Measurements from ENCODE around the gene SYCP2L.
"Not testable (repeated sequence)": the region's sequence is repeated elsewhere in the genome, so short reads cannot be mapped to it uniquely, and the experiment has no call there.

Gene SYCP2L

GRCh38 chr6:10862361-10862760, 24.5 kb upstream of the SYCP2L start:
- in situ Hi-C loops (cut with MboI; ENCODE audit: low sequenced_read_pairs, unreplicated experiment) = no loop called here
- no peak for TF ChIP-seq CTCF (IDR thresholded peaks at IDR 0.05; ENCODE audit: borderline replicate concordance, control extremely low read depth, extremely low read depth, insufficient read depth, missing control alignments)
- DNase-seq (ENCODE audit: low spot score) = no peak

- in situ Hi-C loops (cut with MboI; ENCODE audit: low sequenced_read_pairs, unreplicated experiment) = not testable (repeated sequence)
Observed at GRCh38 chr6:10863031-10863430, 23.8 kb upstream of the SYCP2L start.

GRCh38 chr6:10866709-10867108, 20.1 kb upstream of the SYCP2L start:
- DNase-seq (ENCODE audit: low spot score); in situ Hi-C loops (cut with MboI; ENCODE audit: low sequenced_read_pairs, unreplicated experiment): not testable (repeated sequence)

More at GRCh38 chr6:10863031-10863430, 23.8 kb upstream of the SYCP2L start:
- DNase-seq (ENCODE audit: low spot score) = not testable (repeated sequence)

- DNase-seq (ENCODE audit: low spot score) = no peak
- no peak for TF ChIP-seq CTCF (IDR thresholded peaks at IDR 0.05; ENCODE audit: borderline replicate concordance, control extremely low read depth, extremely low read depth, insufficient read depth, missing control alignments)
- in situ Hi-C loops (cut with MboI; ENCODE audit: low sequenced_read_pairs, unreplicated experiment) = no loop called here
Observed at GRCh38 chr6:10867952-10868351, 18.9 kb upstream of the SYCP2L start.

GRCh38 chr6:10873374-10873773, 13.5 kb upstream of the SYCP2L start:
- no peak for TF ChIP-seq CTCF (IDR thresholded peaks at IDR 0.05; ENCODE audit: borderline replicate concordance, control extremely low read depth, extremely low read depth, insufficient read depth, missing control alignments)
- no peak for DNase-seq (ENCODE audit: low spot score)
- in situ Hi-C loops (cut with MboI; ENCODE audit: low sequenced_read_pairs, unreplicated experiment) = no loop called here

- DNase-seq (ENCODE audit: low spot score) = no peak
- in situ Hi-C loops (cut with MboI; ENCODE audit: low sequenced_read_pairs, unreplicated experiment) = no loop called here
- TF ChIP-seq CTCF (IDR thresholded peaks at IDR 0.05; ENCODE audit: borderline replicate concordance, control extremely low read depth, extremely low read depth, insufficient read depth, missing control alignments) = no peak
Observed at GRCh38 chr6:10874207-10874606, 12.6 kb upstream of the SYCP2L start.

GRCh38 chr6:10875026-10875425, 11.8 kb upstream of the SYCP2L start:
- in situ Hi-C loops (cut with MboI; ENCODE audit: low sequenced_read_pairs, unreplicated experiment) = no loop called here
- no peak for TF ChIP-seq CTCF (IDR thresholded peaks at IDR 0.05; ENCODE audit: borderline replicate concordance, control extremely low read depth, extremely low read depth, insufficient read depth, missing control alignments)
- no peak for DNase-seq (ENCODE audit: low spot score)

GRCh38 chr6:10877012-10877411, 9.8 kb upstream of the SYCP2L start:
- TF ChIP-seq CTCF (IDR thresholded peaks at IDR 0.05; ENCODE audit: borderline replicate concordance, control extremely low read depth, extremely low read depth, insufficient read depth, missing control alignments) = no peak
- DNase-seq (ENCODE audit: low spot score) = no peak
- in situ Hi-C loops (cut with MboI; ENCODE audit: low sequenced_read_pairs, unreplicated experiment) = no loop called here

All from GM13976 (cell line).